Caco-2 (cell line): ENCODE data around the gene UBALD2. TPM values are rescaled to one million over a fixed set of nuclear protein-coding genes. Genes with fewer than 3 reads are reported as not detected.
"Not testable (repeated sequence)": the region's sequence is repeated elsewhere in the genome, so short reads cannot be mapped to it uniquely, and the experiment has no call there.

ENCODE experiments used
- BruUV-seq: library from RNA; stranded (reverse); fragments of 400-500 nt; replicated peaks from 2 replicates; lab custom pipeline; 2021; lab: Mats Ljungman, UMichigan
- CTCF ChIA-PET: fragments of 300-600 bp; sonication (Branson Sonifier 250); formaldehyde crosslinking; loops from one replicate; lab custom pipeline; 2022; ENCODE audit warnings: antibody characterized with exemption; lab: Charles Lee
- POLR2A ChIA-PET: fragments of 300-600 bp; sonication (Branson Sonifier 250); formaldehyde crosslinking; loops from one replicate; lab custom pipeline; 2022; ENCODE audit warnings: antibody characterized with exemption; lab: Charles Lee
- DNase-seq, 2 experiments: peaks; one replicate each; pipeline versions ENCODE4 v3.0.0 to v3.0.0-alpha.2; 2020 to 2022
- H3K27me3 ChIP-seq: replicated peaks from 2 replicates; pipeline ENCODE4 v1.6.0; 2011; ENCODE audit warnings: low read length; ENCODE audit not compliant: control insufficient read depth, insufficient read depth
- H3K36me3 ChIP-seq: 2 replicates; pipeline ENCODE4 v1.5.1; 2011; ENCODE audit warnings: low read length; ENCODE audit not compliant: control insufficient read depth, insufficient read depth
- H3K4me1 ChIP-seq: fragments of 250-450 bp; sonication (Bioruptor Pico); 2 replicates; pipeline ENCODE4 v1.5.1; 2020; ENCODE audit warnings: mild to moderate bottlenecking
- H3K4me3 ChIP-seq: 2 replicates; pipeline ENCODE4 v1.5.1; 2011; ENCODE audit warnings: low read depth, mild to moderate bottlenecking, control low read depth, low read length
- H3K9me3 ChIP-seq: fragments of 250-450 bp; sonication (Bioruptor Pico); 2 replicates; pipeline ENCODE4 v1.5.1; 2020; ENCODE audit warnings: mild to moderate bottlenecking, moderate library complexity
- H3K27ac Mint-ChIP-seq: one replicate; pipeline ENCODE4 v1.8.0; 2022; ENCODE audit warnings: mixed read lengths; ENCODE audit not compliant: unreplicated experiment
- H3K27me3 Mint-ChIP-seq: one replicate; pipeline ENCODE4 v1.8.0; 2022; ENCODE audit warnings: mixed read lengths; ENCODE audit not compliant: insufficient read depth, unreplicated experiment
- H3K36me3 Mint-ChIP-seq: one replicate; pipeline ENCODE4 v1.8.0; 2022; ENCODE audit warnings: mild to moderate bottlenecking, mixed read lengths; ENCODE audit not compliant: insufficient read depth, unreplicated experiment
- H3K4me1 Mint-ChIP-seq: one replicate; pipeline ENCODE4 v1.8.0; 2022; ENCODE audit warnings: low read depth, mixed read lengths; ENCODE audit not compliant: unreplicated experiment
- H3K4me3 Mint-ChIP-seq: one replicate; pipeline ENCODE4 v1.8.0; 2022; ENCODE audit warnings: mild to moderate bottlenecking, moderate library complexity, mixed read lengths; ENCODE audit not compliant: unreplicated experiment
- H3K9me3 Mint-ChIP-seq: one replicate; pipeline ENCODE4 v1.8.0; 2022; ENCODE audit warnings: mixed read lengths; ENCODE audit not compliant: unreplicated experiment
- CTCF ChIP-seq, 2 experiments: fragments of 200-600 bp in 1 of 2; IDR thresholded peaks; 1 replicate in 1 of 2; 2 replicates in 1 of 2; pipeline versions ENCODE4 v1.5.1 to v1.8.0; 2011 to 2022; ENCODE audit warnings: antibody characterized with exemption in 1 of 2, control low read depth in 1 of 2, inconsistent platforms in 1 of 2, low read depth in 1 of 2, low read length in 1 of 2, mild to moderate bottlenecking in 1 of 2, moderate library complexity in 1 of 2; ENCODE audit not compliant: insufficient read depth in 1 of 2, severe bottlenecking in 1 of 2, unreplicated experiment in 1 of 2
- intact Hi-C: fragments of 100-400 bp; cut with micrococcal nuclease; formaldehyde crosslinking; loops from one replicate; pipeline ENCODE4 v1.10.0; 2022; ENCODE audit not compliant: unreplicated experiment
- total RNA-seq: library from RNA; stranded (reverse); gene quantifications from 2 replicates; pipeline ENCODE4 v1.2.3, GENCODE V29; 2022

The UBALD2 gene
- total RNA-seq, 1 experiment from 2014 or later = 50.0 TPM

GRCh38 chr17:76251478-76252039, 13.6 kb upstream of the UBALD2 start:
- Mint-ChIP-seq H3K4me3 (no peak overlapping the region), H3K36me3 (peaks cover 6% of the 10 kb centered on the region), H3K27ac (peak overlapping the region; percentile 6), H3K9me3 (no peaks in the 10 kb centered on the region), H3K27me3 (no peaks in the 10 kb centered on the region), H3K4me1 (peaks cover 25% of the 10 kb centered on the region)
- ChIA-PET POLR2A (no interaction called here), CTCF (interaction anchor here (0.6 to 1.2 kb wide), 2 partner anchors 28 to 657 kb away, joined by 3 to 5 read pairs; no protein-coding TSS in a partner anchor)
- intact Hi-C loops = no loop called here
- Histone ChIP-seq H3K36me3 (no peaks in the 10 kb centered on the region), H3K27me3 (no peaks in the 10 kb centered on the region), H3K4me1 (peaks cover 34% of the 10 kb centered on the region), H3K4me3 (no peak overlapping the region), H3K9me3 (no peaks in the 10 kb centered on the region)
- no peak for TF ChIP-seq CTCF (IDR thresholded peaks at IDR 0.05; ENCODE audit: insufficient read depth in 1 of 2, low read depth in 1 of 2, low read length in 1 of 2, severe bottlenecking in 1 of 2, unreplicated experiment in 1 of 2)
- no TSS peak for BruUV-seq
- DNase-seq = no peak

- Mint-ChIP-seq H3K4me1 (peaks cover 27% of the 10 kb centered on the region), H3K9me3 (no peaks in the 10 kb centered on the region), H3K36me3 (peaks cover 6% of the 10 kb centered on the region), H3K4me3 (no peak overlapping the region), H3K27ac (peak overlapping the region; percentile 14), H3K27me3 (no peaks in the 10 kb centered on the region)
- Histone ChIP-seq H3K4me3 (no peak overlapping the region), H3K4me1 (peaks cover 31% of the 10 kb centered on the region), H3K27me3 (no peaks in the 10 kb centered on the region), H3K36me3 (no peaks in the 10 kb centered on the region), H3K9me3 (no peaks in the 10 kb centered on the region)
- intact Hi-C loops = no loop called here
- TF ChIP-seq CTCF (IDR thresholded peaks at IDR 0.05; ENCODE audit: insufficient read depth in 1 of 2, low read depth in 1 of 2, low read length in 1 of 2, severe bottlenecking in 1 of 2, unreplicated experiment in 1 of 2) = no peak
- DNase-seq = peak; percentile 45 to 54
- ChIA-PET POLR2A (interaction anchor here (0.6 kb wide), 1 partner anchor 88 kb away, joined by 3 read pairs; no protein-coding TSS in a partner anchor), CTCF (interaction anchor here (0.6 to 1.2 kb wide), 2 partner anchors 27 to 656 kb away, joined by 3 to 5 read pairs; no protein-coding TSS in a partner anchor)
- BruUV-seq = no TSS peak
Measured at GRCh38 chr17:76252040-76252954, 12.9 kb upstream of the UBALD2 start.

- intact Hi-C loops, H3K27me3 ChIP-seq, CTCF ChIA-PET, H3K36me3 ChIP-seq, H3K27me3 Mint-ChIP-seq, DNase-seq, H3K36me3 Mint-ChIP-seq, H3K4me3 ChIP-seq, BruUV-seq, H3K9me3 ChIP-seq, H3K4me3 Mint-ChIP-seq, H3K9me3 Mint-ChIP-seq: not testable (repeated sequence)
- peaks cover 35% of the 10 kb centered on the region for H3K4me1 ChIP-seq
- Mint-ChIP-seq H3K4me1 (peaks cover 23% of the 10 kb centered on the region), H3K27ac (peak overlapping the region; percentile 14)
- POLR2A ChIA-PET = interaction anchor here (0.6 kb wide), 1 partner anchor 89 kb away, joined by 3 read pairs; no protein-coding TSS in a partner anchor
Measured at GRCh38 chr17:76252967-76253766, 12.0 kb upstream of the UBALD2 start.
